HG03045 (cell line): ENCODE results near the gene LIM2.

ENCODE experiments used
- ATAC-seq: cut with Tn5 transposase; IDR thresholded peaks from one replicate; pipeline ENCODE4 v1.9.1; 2021; ENCODE audit warnings: mild to moderate bottlenecking, moderate library complexity; ENCODE audit not compliant: unreplicated experiment

LIM2 gene

DNA sequence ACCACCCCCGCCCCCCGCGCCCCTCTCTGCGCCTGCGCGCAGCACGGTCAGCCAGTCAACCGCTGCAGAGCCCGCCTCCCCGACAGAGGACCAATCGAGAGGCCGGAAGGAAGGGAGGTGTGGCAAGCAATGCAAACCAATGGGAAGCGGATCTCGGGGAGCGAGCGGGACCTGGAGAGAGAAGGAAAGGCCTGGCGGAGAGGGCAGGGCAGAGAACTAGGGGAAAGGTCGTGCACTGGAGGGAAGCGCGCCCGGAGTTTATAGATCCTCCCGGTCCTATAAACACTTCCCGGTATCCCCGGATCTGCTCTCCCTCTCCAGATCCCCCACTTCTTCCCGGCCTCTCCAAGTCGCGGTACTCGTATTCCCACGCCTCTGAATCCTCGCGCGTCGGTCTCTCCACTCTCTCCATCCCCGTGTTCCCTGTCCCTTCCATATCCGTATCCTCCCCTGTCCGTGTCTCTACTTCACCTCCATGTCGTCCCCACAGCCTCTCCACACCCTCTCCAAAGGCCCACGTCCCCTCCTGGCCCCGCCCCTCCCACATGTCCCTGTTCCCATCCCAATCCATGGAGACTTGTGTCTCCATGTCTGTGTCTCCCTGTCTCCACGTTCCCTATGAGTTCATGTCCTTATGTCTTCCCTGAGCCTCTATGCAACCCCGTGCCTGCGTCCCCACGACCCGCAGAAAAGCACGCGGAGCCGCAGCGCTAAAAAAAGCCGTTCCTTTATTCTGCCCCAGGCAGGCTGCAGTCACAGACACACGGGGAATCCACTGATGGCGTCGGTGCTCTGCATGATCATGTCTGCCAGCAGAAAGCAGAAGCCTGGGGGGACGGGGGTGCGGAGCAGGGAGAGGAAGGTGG, 21.2 kb downstream of the LIM2 start:
- peak; percentile 46 for ATAC-seq

DNA sequence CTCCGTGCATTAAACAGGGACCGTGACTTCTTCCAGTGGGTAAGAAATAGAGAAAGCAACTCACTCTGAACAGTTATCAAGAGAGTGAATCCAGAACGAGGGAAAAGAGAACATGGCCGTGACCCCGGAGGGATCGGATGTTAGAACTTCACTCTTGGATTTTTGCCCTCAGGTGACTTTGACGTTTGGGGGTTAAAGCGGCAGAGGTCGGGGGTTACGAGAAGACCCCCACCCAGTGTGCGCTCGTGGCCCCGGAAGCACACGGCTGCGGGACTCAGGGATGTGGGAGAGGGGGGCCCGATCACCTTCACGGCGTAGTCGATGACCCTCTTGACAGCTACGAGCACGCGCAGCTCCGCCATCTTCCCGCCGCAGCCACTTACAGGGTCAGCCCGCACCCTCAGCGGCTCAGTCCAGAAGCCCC, 21.8 kb downstream of the LIM2 start, which contains the start of gene ETFB:
Gene ETFB, minus strand, starts transcription at position 424 of the 424 bp plus-strand sequence. Its CDS starts 62 bp downstream, at position 362.
- no peak for ATAC-seq

- ATAC-seq, result no peak
Measured at GRCh38 chr19:51365211-51365964, 22.4 kb downstream of the LIM2 start.

- ATAC-seq, result no peak
Measured at GRCh38 chr19:51364200-51365106, 23.3 kb downstream of the LIM2 start.

- ATAC-seq, result no peak
Measured at GRCh38 chr19:51361239-51361638, 26.5 kb downstream of the LIM2 start.

- ATAC-seq, result no peak
Measured at GRCh38 chr19:51359294-51359693, 28.5 kb downstream of the LIM2 start.

- no peak for ATAC-seq
Measured at GRCh38 chr19:51357952-51358351, 29.8 kb downstream of the LIM2 start.

DNA sequence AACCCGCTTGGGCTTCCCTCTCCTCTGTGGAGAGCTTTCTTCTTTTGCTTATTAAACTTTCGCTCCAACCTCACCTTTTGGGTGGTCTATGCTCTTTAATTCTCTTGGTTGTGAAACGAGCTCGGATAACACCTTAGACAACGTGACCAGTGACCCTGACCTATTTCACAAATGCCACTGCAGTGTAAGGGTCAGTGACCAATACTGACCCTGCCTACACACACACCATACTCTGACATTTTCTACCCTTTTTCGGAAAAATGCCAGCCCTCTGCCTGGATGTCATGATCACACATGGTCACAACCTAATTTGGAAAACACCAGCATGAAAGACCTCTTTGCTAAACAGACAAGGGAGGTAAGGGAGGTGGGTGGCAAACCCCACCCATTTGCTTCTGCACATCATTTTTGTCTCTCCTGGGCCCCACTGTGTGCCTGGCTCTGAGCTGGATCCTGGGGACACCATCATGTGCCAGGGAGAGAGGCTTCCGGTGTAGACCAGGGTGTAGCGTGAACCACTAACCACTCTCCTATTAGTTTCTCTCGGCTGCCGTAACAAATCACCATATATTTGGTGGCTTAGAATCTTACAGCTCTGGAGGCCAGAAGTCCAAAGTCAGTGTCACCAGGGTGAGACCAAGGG, 31.5 kb downstream of the LIM2 start:
- ATAC-seq, result no peak

DNA sequence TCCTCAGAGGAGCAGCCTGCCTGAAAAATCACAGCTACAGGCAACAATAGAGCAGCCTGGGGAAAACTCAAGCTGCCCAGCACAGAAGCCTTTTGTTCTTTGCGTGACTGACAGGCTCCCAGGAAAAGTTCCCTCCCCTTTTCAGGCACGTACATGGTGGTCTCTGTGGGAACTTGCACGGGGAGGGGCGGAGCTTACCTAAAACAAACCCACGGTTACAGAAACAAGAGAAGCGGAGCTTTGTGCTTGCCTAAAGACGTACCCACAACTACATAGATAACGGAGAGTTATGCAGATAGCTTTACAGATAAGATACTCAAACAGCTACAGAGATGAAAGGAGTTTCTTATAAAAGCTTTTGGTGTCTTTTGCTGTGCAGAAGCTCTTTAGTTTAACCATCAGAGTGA, 33.0 kb downstream of the LIM2 start:
- no peak for ATAC-seq

DNA sequence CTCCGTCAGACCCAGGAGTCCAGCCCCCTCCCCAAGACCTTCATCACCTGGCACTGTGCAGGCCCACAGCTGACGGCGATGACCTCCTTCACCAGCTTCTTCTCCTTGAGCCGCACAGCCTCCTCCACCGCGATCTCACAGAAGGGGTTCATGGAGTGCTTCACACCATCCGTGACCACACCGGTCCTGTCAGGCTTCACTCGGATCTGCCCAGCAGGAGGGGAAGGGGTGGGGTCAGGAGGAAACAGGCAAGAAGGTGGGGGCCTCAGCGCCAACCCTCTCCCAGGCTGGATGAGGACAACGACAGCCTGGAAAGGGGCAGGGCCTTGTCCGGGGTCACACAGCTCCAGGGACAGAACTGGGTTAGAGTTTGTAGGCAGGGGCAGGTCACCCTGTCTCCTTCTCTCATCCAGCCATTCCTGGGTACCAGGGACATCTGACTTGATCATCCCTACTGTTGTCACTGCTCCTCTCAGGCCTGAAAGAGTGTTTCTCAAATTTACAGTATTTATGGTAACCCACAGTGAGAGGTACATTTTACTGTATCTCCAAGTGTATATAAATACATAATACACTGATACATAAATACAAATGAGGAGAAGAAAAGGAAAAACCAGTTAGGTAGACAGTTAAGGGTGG, 33.6 kb downstream of the LIM2 start:
- ATAC-seq, result no peak

- ATAC-seq, result no peak
Measured at GRCh38 chr19:51352783-51353360, 34.9 kb downstream of the LIM2 start.

- ATAC-seq, result no peak
Measured at GRCh38 chr19:51351266-51351990, 36.3 kb downstream of the LIM2 start.

DNA sequence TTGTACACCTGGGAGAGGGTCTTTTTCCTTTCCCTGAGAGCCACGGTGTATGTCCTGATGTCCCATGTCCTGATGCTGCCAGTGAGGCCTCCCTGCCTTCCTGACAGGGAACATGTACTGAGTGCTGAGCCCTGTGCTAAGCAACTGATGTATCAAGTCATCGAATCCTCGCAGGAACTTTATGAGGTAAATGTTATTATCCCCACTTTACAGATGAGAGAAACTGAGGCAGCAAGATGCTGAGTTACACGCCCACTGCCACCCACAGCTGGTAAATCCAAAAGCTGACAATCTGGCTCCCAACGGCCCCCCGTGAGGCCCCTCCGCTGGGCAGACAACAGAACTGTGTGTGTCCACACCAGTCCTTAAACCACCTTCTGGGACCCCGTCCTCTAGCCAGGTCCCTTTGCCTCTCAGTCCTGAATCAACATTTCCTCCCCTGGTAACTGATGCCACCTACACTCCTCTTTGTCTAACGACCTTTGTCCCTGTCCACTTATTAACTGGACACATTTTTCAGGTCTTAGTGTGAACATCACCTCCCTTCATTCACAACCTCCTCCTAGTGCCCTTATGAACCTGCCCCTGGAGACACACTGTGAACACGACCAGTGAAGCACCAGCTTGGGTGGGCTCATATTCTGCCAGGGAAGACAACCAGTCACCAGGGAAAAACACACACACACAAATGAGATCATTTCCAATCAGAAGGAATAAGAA, 40.4 kb downstream of the LIM2 start:
- no peak for ATAC-seq

DNA sequence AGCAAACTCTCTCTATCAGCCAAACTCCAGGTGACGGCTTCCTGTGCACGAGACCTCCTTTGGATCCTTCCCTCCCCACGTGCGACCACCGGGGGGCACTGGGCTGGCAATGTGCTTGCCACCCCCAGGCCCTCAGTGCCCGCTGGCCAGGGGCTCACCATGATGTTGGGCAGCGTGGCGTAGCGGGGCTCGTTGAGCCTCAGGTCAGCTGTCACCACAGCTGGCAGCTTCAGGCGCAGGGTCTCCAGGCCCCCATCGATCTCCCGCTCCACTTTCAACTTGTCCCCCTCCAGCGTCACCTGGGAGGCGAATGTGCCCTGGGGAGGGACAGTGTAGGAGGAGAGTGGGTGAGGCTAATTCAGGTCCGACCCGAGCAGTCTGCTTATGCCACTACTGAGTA, 41.0 kb downstream of the LIM2 start:
- ATAC-seq, result no peak

DNA sequence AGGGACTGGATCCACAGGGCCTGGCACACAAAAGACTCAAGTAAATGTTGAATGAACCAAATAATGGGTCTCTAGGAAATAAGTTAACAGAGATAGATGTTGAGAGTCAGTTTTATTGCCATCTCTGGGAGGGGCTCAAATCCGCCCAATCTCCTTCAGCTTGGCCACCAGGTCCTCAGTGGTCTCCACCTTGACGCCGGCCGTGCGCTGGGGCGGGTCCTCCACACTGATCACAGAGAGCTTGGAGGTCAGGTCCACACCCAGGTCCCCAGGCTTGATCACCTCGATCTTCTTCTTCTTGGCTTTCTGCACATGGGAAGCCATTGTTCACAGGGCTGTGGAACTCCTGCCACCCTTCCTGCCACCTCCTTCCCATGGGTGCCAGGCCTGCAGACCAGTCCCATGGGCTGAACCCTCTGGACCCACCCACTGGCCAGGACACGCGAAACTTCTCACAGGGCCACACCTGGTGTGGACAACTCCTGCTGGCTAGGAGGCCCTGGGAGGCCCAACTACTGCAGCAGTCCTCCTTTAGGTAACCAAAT, 42.6 kb downstream of the LIM2 start:
- no peak for ATAC-seq

- ATAC-seq, result no peak
Measured at GRCh38 chr19:51342631-51343569, 44.9 kb downstream of the LIM2 start.
